HG03039 (cell line): ENCODE measurements around the gene SLC26A1.
"Not testable (repeated sequence)": the region's sequence is repeated elsewhere in the genome, so short reads cannot be mapped to it uniquely, and the experiment has no call there.

ENCODE experiments used
- ATAC-seq: cut with Tn5 transposase; IDR thresholded peaks from one replicate; pipeline ENCODE4 v1.9.1; 2021; ENCODE audit warnings: mild to moderate bottlenecking, moderate library complexity; ENCODE audit not compliant: unreplicated experiment

SLC26A1 gene

GRCh38 chr4:955931-956381 lies 37.2 kb downstream of the SLC26A1 start:
- no peak for ATAC-seq

DNA sequence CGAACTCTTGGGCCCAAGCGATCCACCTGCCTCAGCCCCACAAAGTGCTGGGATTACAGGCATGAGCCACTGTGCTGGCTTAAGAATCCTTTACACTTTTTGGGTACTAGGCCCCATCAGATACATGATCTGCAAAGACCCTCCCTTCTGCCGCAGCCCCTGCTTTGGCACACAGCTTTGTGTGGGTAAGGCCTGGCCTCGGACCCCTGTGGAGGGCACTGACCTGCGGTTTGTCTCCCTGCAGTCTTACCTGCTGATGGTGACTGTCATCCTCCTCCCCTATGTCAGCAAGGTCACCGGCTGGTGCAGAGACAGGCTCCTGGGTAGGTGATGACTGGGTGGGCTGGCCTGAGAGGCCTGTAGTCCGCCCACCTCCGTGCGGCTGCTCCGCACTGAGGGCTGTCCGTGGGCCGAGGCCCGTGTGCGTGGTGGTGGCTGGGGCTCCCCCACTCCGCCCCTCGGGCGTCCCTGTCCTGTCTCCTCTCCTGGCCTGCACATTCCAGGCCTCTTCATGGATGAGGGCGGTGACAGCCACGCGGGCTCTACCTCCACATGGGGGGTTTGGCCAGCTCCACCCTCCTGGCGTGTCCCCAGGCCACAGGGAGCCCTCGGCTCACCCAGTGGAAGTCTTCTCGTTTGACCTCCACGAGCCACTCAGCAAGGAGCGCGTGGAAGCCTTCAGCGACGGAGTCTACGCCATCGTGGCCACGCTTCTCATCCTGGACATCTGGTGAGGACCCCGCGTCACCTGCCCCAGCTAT lies 37.9 kb downstream of the SLC26A1 start:
- ATAC-seq = no peak

DNA sequence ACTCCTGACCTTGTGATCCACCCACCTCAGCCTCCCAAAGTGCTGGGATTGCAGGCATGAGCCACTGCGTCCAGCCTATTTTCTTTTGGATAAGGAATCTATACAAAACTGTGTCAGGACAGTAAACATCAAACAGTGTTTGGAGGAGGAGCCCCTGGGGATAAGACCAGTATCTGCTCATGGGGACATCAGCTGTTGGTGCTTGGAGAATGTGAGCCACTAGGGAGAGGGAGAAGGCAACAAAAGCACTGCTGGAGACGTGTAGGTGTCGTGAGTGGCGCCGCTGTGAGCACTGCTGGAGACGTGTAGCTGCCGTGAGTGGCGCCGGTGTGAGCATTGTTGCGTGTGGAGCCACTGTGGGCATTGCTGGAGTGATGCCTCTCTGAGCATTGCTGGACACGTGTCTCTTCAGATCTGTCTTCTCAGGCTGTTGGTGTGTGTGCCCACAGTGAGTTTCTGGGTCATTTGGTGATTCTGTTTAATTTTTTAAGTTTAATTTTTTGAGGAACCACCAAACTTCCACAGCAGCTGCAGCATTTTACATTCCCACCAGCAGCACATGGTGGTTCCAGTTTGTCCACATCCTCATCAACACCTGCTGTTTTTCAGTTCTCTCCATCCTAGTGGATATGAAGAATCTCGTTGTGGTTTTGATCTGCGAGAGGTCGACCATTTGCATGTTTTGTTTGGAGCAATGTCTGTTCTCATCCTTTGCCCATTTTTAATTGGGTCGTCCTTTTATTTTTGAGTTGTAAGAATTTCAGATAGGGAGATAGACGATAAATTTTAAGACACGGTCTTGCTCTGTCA lies 38.8 kb downstream of the SLC26A1 start:
- ATAC-seq = no peak

DNA sequence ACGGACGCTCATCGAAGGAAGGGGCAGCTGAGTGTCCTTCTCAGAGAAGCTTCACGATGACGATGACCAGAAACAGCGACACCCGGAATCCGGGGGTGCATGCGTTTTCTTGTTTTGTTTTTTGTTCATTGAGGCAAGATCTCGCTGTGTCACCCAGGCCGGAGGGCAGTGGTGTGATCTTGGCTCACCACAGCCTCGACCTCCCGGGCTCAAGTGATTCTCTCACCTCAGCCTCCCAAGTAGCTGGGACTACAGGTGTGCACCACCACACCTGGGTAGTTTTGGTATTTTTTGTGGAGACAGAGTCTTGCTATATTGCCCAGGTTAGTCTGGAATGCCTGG lies 39.7 kb downstream of the SLC26A1 start:
- ATAC-seq = no peak

- no peak for ATAC-seq
Measured at GRCh38 chr4:952881-953573, 40.2 kb downstream of the SLC26A1 start.

GRCh38 chr4:951594-952468 lies 41.4 kb downstream of the SLC26A1 start:
- no peak for ATAC-seq

DNA sequence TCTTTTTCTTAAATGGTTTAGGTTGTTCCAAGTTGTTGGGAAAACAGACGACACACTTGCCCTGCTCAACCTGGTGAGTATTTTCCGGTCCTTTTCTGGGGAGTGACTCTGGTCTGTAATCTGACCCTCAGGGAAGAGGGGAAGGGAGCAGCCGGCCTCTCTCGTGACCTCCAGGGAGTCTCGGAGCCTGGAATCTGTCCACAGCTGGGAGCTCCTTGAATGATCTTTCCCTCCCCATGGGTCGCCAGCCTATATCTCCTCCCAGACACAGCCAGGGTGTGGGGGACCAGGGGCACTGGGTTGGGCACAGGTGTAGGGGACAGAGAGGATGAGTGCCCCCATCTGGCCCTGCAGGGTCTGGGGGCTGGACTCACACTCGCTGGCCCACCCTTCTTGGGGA lies 42.0 kb downstream of the SLC26A1 start:
- no peak for ATAC-seq

DNA sequence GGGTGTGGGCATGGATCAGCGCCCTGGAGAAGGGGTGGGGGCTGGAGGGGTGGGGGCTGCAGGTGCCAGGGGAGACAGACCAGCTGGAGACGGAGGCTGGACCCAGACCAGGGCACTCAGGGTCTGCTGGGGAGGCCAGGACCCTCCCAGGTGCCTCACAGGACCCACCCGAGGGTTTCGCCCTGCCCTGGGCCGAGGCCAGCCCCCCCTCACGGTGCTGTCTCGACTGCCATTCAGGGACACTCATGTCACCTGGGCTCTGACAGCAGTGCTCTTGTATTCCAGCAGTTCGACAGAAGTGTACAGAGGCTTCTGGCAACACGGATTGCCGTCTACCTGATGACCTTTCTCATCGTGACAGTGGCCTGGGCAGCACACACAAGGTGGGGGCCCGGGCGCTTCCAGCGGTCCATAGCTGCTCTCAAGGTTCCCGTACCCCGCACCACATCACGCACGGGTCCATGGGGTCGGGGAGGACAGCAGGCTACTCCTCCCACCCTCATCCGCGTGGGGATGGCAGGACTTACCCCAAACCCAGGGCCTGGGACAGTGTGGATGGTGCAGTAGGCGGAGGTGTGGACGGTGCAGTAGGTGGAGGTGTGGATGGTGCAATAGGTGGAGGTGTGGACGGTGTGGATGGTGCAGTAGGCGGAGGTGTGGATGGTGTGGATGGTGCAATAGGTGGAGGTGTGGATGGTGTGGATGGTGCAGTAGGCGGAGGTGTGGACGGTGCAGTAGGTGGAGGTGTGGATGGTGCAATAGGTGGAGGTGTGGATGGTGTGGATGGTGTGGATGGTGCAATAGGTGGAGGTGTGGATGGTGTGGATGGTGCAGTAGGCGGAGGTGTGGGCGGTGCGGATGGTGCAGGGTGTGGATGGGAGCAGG lies 42.8 kb downstream of the SLC26A1 start:
- ATAC-seq = no peak

GRCh38 chr4:949656-950055 lies 43.5 kb downstream of the SLC26A1 start:
- no peak for ATAC-seq

GRCh38 chr4:948936-949300 lies 44.3 kb downstream of the SLC26A1 start:
- ATAC-seq = no peak

- ATAC-seq = no peak
Measured at GRCh38 chr4:948101-948935, 44.9 kb downstream of the SLC26A1 start.

- ATAC-seq = no peak
Measured at GRCh38 chr4:947491-947971, 45.7 kb downstream of the SLC26A1 start.

GRCh38 chr4:946517-947471 lies 46.4 kb downstream of the SLC26A1 start:
- no peak for ATAC-seq

- ATAC-seq = no peak
Measured at GRCh38 chr4:946103-946450, 47.1 kb downstream of the SLC26A1 start.

DNA sequence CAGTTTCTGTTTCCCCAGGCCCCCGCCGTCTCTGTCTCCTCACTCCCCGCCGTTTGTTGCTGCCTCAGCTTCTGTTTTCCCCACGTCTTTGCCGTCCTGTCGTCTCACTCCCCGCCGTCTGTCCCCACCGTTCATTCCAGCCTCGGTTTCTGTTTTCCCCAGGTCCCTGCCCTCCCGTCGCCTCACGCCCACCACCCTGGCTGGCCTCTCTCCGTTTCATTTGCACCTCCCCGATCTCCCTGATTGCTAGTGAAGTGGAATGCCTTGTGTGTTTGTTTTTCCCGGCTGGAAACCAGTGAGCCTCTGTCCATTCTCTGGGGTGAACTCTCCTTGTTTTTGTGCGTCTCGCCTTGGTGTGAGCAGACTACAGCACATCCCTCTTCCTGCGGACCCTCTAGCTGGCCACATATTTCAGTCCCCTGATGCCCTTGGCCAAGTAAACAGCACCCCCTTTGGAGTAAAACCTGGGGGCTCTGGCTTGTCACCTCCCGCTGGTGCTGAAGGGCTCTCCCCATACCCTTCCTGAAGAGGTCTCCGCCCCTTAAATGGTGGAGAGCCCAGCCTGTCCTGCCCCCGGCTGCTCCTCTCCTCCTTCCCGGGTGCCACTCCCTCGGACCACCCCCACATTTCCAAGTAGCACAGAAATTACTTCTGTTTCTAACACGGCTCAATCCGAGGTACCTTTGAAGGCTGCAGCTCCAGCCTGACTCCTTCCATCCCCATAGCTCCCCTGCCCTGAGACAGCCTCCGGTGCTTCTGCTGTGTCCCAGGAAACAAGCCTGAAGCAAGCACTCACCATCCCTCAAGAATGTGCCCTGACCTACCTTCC lies 47.7 kb downstream of the SLC26A1 start:
- no peak for ATAC-seq

- ATAC-seq = not testable (repeated sequence)
Measured at GRCh38 chr4:939508-939907, 53.7 kb downstream of the SLC26A1 start.
